ENCODE data around the gene HRH3.

DNA sequence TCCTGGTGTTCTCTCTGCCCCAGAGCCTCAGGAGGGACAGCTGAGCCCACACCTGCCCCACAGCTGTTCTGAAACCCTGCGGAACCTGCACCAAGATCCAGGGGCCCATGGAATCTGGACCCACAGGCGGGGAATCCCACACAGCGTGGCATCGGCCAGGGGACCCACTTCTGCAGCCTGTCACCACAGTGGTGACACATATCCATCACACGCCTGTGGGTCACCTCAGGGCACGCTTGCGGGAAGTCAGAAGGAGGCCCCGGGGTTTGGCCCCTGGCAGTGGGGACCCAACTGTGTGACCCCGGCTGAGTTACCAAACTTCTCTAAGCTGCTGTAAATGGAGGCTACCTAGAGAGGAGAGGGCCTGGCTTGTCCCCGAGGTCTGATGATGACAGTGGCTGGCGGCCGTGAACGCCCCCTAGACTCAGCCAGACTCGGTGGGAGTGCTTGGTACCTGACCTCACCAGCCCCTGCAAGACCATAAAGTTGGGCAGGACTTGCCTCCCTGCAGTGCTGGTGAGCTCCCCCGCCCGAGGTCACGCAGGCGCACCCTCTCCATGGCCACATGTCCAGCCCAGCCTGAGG is 2.3 kb upstream of the HRH3 start:
- TF ChIP-seq, protein P1, sequence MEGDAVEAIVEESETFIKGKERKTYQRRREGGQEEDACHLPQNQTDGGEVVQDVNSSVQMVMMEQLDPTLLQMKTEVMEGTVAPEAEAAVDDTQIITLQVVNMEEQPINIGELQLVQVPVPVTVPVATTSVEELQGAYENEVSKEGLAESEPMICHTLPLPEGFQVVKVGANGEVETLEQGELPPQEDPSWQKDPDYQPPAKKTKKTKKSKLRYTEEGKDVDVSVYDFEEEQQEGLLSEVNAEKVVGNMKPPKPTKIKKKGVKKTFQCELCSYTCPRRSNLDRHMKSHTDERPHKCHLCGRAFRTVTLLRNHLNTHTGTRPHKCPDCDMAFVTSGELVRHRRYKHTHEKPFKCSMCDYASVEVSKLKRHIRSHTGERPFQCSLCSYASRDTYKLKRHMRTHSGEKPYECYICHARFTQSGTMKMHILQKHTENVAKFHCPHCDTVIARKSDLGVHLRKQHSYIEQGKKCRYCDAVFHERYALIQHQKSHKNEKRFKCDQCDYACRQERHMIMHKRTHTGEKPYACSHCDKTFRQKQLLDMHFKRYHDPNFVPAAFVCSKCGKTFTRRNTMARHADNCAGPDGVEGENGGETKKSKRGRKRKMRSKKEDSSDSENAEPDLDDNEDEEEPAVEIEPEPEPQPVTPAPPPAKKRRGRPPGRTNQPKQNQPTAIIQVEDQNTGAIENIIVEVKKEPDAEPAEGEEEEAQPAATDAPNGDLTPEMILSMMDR (IDR thresholded peaks at IDR 0.05; ENCODE audit: insufficient read depth, low read length, poor library complexity, severe bottlenecking): no peak
- no peak for TF ChIP-seq EZH2phosphoT487 (conservative IDR thresholded peaks at IDR 0.05; ENCODE audit: low read length)

Data from SU-DHL-6 (cell line).